Measurements from ENCODE around the gene IFT80.

GRCh38 chr3:160447544-160447943 is 48.5 kb upstream of the IFT80 start:
- TF ChIP-seq CTCF (IDR thresholded peaks at IDR 0.05): no peak
- TF ChIP-seq POLR2AphosphoS5 (IDR thresholded peaks at IDR 0.05): no peak
- TF ChIP-seq POLR2A (IDR thresholded peaks at IDR 0.05): no peak
